NT2/D1 (cell line): ENCODE measurements around the gene PIK3C2B.

Experiments
- DNase-seq: peaks from one replicate; pipeline ENCODE4 v3.0.0-alpha.2; 2011; ENCODE audit warnings: low read depth, low spot score
- H3K27me3 ChIP-seq: 2 replicates; pipeline ENCODE4 v1.6.0; 2011; ENCODE audit warnings: mild to moderate bottlenecking; ENCODE audit not compliant: insufficient read length, insufficient read depth
- H3K36me3 ChIP-seq: 2 replicates; pipeline ENCODE4 v1.6.1; 2011; ENCODE audit warnings: mild to moderate bottlenecking, low read length, mixed read lengths; ENCODE audit not compliant: insufficient read depth, insufficient read length
- H3K4me1 ChIP-seq: 2 replicates; pipeline ENCODE4 v1.5.1; 2011; ENCODE audit not compliant: insufficient read depth, insufficient read length
- H3K4me3 ChIP-seq: 2 replicates; pipeline ENCODE4 v1.5.1; 2011; ENCODE audit warnings: low read depth; ENCODE audit not compliant: insufficient read length
- H3K9ac ChIP-seq: 2 replicates; pipeline ENCODE4 v1.6.0; 2011; ENCODE audit warnings: low read depth; ENCODE audit not compliant: insufficient read length
- H3K9me3 ChIP-seq: 2 replicates; pipeline ENCODE4 v1.5.1; 2011; ENCODE audit warnings: mild to moderate bottlenecking, low read length; ENCODE audit not compliant: insufficient read depth
- SUZ12 ChIP-seq: IDR thresholded peaks from 2 replicates; pipeline ENCODE4 v1.6.1; 2011; ENCODE audit not compliant: insufficient read length, insufficient read depth; ENCODE audit errors: extremely low read depth
- YY1 ChIP-seq: IDR thresholded peaks from 2 replicates; pipeline ENCODE4 v1.6.1; 2011; ENCODE audit not compliant: insufficient read length, insufficient read depth
- ZNF274 ChIP-seq: IDR thresholded peaks from 2 replicates; pipeline ENCODE4 v1.6.1; 2011; ENCODE audit warnings: mild to moderate bottlenecking, low read depth, low read length

PIK3C2B gene

GRCh38 chr1:204461331-204462228 is 33.0 kb downstream of the PIK3C2B start:
- Histone ChIP-seq H3K4me1 (peaks cover 22% of the 10 kb centered on the region), H3K4me3 (no peak overlapping the region), H3K36me3 (peaks cover 53% of the 10 kb centered on the region), H3K9me3 (no peaks in the 10 kb centered on the region), H3K27me3 (no peaks in the 10 kb centered on the region), H3K9ac (no peak overlapping the region)
- TF ChIP-seq YY1 (no peak), ZNF274 (no peak), SUZ12 (no peak)
- DNase-seq, result no peak

- no peaks in the 10 kb centered on the region for H3K9me3 ChIP-seq
- peaks cover 57% of the 10 kb centered on the region for H3K36me3 ChIP-seq
- H3K9ac ChIP-seq, result no peak overlapping the region
- peaks cover 19% of the 10 kb centered on the region for H3K4me1 ChIP-seq
- TF ChIP-seq SUZ12, result no peak
- no peak for TF ChIP-seq ZNF274
- TF ChIP-seq YY1, result no peak
- no peak for DNase-seq
- no peaks in the 10 kb centered on the region for H3K27me3 ChIP-seq
- H3K4me3 ChIP-seq, result no peak overlapping the region
Observed at GRCh38 chr1:204460346-204460745, 34.3 kb downstream of the PIK3C2B start.

- no peak for DNase-seq
- Histone ChIP-seq H3K27me3 (no peaks in the 10 kb centered on the region), H3K9ac (no peak overlapping the region), H3K4me3 (no peak overlapping the region), H3K36me3 (peaks cover 57% of the 10 kb centered on the region), H3K4me1 (peaks cover 20% of the 10 kb centered on the region), H3K9me3 (no peaks in the 10 kb centered on the region)
- TF ChIP-seq YY1, result no peak
- TF ChIP-seq SUZ12, result no peak
- no peak for TF ChIP-seq ZNF274
Observed at GRCh38 chr1:204459706-204460105, 34.9 kb downstream of the PIK3C2B start.

- Histone ChIP-seq H3K9me3 (no peaks in the 10 kb centered on the region), H3K27me3 (no peaks in the 10 kb centered on the region), H3K4me1 (peaks cover 21% of the 10 kb centered on the region), H3K36me3 (peaks cover 52% of the 10 kb centered on the region), H3K4me3 (no peak overlapping the region), H3K9ac (no peak overlapping the region)
- DNase-seq, result no peak
- TF ChIP-seq YY1 (no peak), SUZ12 (no peak), ZNF274 (no peak)
Observed at GRCh38 chr1:204457666-204458065, 36.9 kb downstream of the PIK3C2B start.

GRCh38 chr1:204456826-204457442 is 37.7 kb downstream of the PIK3C2B start:
- no peak overlapping the region for H3K4me3 ChIP-seq
- H3K9ac ChIP-seq, result no peak overlapping the region
- H3K9me3 ChIP-seq, result no peaks in the 10 kb centered on the region
- peaks cover 21% of the 10 kb centered on the region for H3K4me1 ChIP-seq
- H3K27me3 ChIP-seq, result no peaks in the 10 kb centered on the region
- DNase-seq, result no peak
- peaks cover 45% of the 10 kb centered on the region for H3K36me3 ChIP-seq
- no peak for TF ChIP-seq YY1
- no peak for TF ChIP-seq SUZ12
- no peak for TF ChIP-seq ZNF274

- Histone ChIP-seq H3K36me3 (peaks cover 36% of the 10 kb centered on the region), H3K27me3 (no peaks in the 10 kb centered on the region), H3K9me3 (no peaks in the 10 kb centered on the region), H3K4me1 (peaks cover 25% of the 10 kb centered on the region), H3K9ac (peak overlapping the region; percentile 4), H3K4me3 (no peak overlapping the region)
- TF ChIP-seq SUZ12, result no peak
- TF ChIP-seq ZNF274, result no peak
- TF ChIP-seq YY1, result no peak
- no peak for DNase-seq
Observed at GRCh38 chr1:204455831-204456145, 38.8 kb downstream of the PIK3C2B start.
